GM19397 (cell line): ENCODE results near the gene MIS12.

ENCODE experiments used
- ATAC-seq: cut with Tn5 transposase; IDR thresholded peaks from one replicate; pipeline ENCODE4 v1.9.1; 2021; ENCODE audit warnings: mild to moderate bottlenecking, moderate library complexity; ENCODE audit not compliant: unreplicated experiment

The MIS12 gene

DNA sequence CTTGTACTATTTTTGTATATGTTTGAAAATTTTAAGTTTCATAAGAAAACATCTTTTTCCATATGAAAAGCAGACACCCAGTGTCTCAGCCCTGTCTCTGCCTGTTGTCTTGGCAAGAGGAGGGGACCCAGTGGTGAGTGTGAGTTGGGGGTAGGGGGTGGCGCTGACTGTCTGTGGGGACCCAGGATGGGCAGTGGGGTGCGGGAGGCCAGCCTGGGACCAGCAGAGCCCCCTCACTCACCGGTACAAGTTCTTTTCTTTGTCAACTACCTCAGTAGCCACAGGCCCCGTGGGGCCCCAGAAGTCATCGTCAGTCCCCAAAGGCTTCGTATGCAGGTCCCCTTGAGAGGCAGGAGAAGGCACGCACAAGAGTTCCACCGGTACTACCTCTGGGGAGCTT is 46.2 kb downstream of the MIS12 start:
- ATAC-seq = no peak

DNA sequence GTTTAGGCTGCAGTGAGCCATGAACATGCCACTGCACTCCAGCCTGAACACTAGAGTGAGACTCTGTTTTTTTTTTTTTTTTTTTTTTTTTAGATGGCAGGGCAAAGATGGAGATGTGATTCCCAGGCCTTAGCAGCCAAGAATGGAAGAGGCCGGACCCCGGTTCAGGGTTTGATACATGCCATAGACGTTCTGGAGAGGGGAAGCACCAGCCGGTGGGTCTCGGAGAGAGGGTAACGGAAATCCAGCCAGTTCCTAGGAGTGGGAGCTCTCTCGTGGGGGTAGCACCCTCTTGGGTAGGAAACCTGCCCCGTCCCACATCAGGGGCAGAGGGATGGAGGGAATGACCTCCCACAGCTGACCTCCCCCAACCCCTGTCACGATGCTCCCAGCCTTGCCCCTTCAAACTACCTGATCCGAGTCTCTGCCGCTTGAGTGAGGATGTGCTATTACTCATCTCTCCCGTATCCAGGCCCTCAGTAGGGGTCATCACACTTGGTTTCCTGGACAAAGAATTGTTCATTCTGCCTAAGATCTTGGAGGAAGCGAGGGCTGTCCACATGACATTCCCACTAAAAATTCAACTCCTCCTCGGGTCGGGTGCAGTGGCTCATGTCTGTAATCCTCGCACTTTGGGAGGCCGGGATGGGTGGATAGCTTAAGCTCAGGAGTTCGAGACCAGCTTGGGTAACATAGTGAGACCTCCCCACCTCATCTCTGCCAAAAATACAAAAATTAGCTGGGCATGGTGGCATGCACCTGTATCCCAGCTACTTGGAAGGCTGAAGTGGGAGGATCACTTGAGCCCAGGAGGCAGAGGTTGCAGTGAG is 47.3 kb downstream of the MIS12 start:
- no peak for ATAC-seq

GRCh38 chr17:5535436-5535835 is 49.1 kb downstream of the MIS12 start:
- ATAC-seq = no peak

DNA sequence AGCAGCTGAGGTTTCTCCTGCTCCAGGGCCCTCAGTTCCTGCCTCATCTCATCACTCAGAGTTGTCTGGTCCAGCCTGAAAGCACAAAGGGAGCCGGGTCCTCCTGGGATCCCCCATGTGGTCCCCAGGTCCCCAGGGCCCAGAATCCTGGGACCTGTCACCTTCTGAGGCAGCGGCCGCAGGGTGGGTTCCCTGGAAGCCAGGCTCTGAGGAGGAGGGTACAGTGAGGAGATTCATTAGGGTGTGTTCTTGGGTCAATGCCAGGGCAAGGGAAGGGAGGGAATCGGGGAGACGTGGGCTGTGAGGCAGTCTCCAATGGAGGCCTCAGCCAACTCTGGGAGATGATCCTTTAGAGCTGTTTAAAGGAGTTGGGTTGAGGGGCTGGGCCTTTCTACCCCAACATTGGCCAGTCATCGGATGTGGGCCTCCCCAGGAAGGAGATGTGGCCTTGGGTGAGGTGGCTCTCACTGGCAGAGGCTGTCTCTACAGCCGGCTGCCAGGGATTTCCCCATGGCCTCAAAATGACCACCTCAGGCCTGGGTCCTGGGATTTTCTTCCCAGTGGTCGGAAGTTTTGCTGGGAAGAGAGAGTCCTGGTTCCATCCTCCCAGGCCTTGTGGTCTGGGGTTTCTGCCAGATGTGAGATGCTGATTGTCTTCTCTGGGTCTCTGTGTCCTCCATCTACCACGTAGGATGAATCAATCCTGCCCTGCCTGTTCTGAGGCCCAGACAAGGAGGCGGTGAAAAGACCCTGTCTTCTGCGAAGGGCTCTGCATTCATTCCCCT is 50.7 kb downstream of the MIS12 start:
- no peak for ATAC-seq

DNA sequence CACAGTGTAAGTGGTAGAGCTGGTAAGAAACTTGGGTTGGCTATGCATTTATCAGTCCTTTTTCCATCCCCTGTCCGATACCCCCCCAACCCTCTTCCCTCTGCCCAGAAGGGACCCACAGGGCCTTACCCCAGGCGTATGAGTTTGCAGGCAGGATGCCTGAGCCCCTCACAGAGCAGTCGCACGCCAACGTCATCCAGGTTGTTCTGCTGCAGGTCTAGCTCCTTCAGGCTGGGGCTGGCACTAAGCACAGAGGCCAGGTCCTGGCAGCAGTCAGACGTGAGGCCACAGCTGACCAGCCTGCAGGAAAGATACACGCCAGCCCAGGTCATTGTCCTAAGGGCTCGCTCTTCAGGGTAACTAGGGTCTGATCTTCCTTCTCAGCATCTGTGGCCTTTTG is 52.9 kb downstream of the MIS12 start:
- no peak for ATAC-seq

- ATAC-seq = no peak
These were observed 54.0 kb downstream of the MIS12 start for GRCh38 chr17:5540321-5540720.
